Measurements from ENCODE around the gene C1GALT1.

Gene C1GALT1

GRCh38 chr7:7272294-7272693 lies 90.0 kb downstream of the C1GALT1 start:
- no peak for DNase-seq (ENCODE audit: low spot score)

GRCh38 chr7:7274782-7275181 lies 92.4 kb downstream of the C1GALT1 start:
- no peak for DNase-seq (ENCODE audit: low spot score)

- DNase-seq (ENCODE audit: low spot score) = no peak
These were observed 93.8 kb downstream of the C1GALT1 start for GRCh38 chr7:7276161-7276560.

- no peak for DNase-seq (ENCODE audit: low spot score)
These were observed 108.2 kb downstream of the C1GALT1 start for GRCh38 chr7:7290429-7291122.

- no peak for DNase-seq (ENCODE audit: low spot score)
These were observed 109.7 kb downstream of the C1GALT1 start for GRCh38 chr7:7292085-7292484.

GRCh38 chr7:7292608-7293007 lies 110.3 kb downstream of the C1GALT1 start:
- no peak for DNase-seq (ENCODE audit: low spot score)

GRCh38 chr7:7293092-7293491 lies 110.7 kb downstream of the C1GALT1 start:
- DNase-seq (ENCODE audit: low spot score) = no peak

GRCh38 chr7:7294911-7295310 lies 112.6 kb downstream of the C1GALT1 start:
- DNase-seq (ENCODE audit: low spot score) = no peak

Data from CD4-positive, alpha-beta T cell treated with Interleukin-15 for 4 hours (primary cell).